HepG2 (cell line): ENCODE results near the gene OSGIN1. TPM values are rescaled to one million over a fixed set of nuclear protein-coding genes. Genes with fewer than 3 reads are reported as not detected.
A peak's percentile ranks its signal among the peaks of the same experiment; 100 is the strongest.

Source experiments
- FOXP1 ChIP-seq, 2 experiments: fragments of 450-650 bp in 1 of 2; IDR thresholded peaks; 2 replicates each; pipeline ENCODE4 v1.6.1; 2017 to 2018; ENCODE audit warnings: antibody characterized with exemption in 1 of 2
- JUNB ChIP-seq: sonication (generic); formaldehyde crosslinking; IDR thresholded peaks from 2 replicates; pipeline ENCODE4 v1.8.0; 2022; ENCODE audit warnings: missing genetic modification reagents, mild to moderate bottlenecking, borderline replicate concordance
- MXD4 ChIP-seq: IDR thresholded peaks from 2 replicates; pipeline ENCODE4 v1.6.1; 2016; ENCODE audit warnings: mild to moderate bottlenecking, missing biosample characterization, missing genetic modification reagents
- NR2F1 ChIP-seq, 2 experiments: fragments of 450-650 bp in 1 of 2; formaldehyde crosslinking in 1 of 2; IDR thresholded peaks; 2 replicates each; pipeline versions ENCODE4 v1.5.0 to v1.6.1; 2016 to 2020; ENCODE audit warnings: mild to moderate bottlenecking in 1 of 2, missing compliant biosample characterization in 1 of 2, missing genetic modification reagents in 1 of 2, moderate library complexity in 1 of 2
- POLR2AphosphoS2 ChIP-seq: IDR thresholded peaks from 2 replicates; pipeline ENCODE4 v1.6.1; 2011; ENCODE audit warnings: low read depth, low read length, improper control_type of control experiment
- REL ChIP-seq: sonication (generic); formaldehyde crosslinking; conservative IDR thresholded peaks from 2 replicates; pipeline ENCODE4 v1.8.0; 2022; ENCODE audit warnings: mild to moderate bottlenecking, missing genetic modification reagents, moderate library complexity
- SIX4 ChIP-seq: sonication (generic); formaldehyde crosslinking; IDR thresholded peaks from 2 replicates; pipeline ENCODE4 v1.4.0; 2020; ENCODE audit warnings: missing genetic modification reagents
- SRF ChIP-seq: IDR thresholded peaks from 2 replicates; pipeline ENCODE4 v1.6.1; 2011; ENCODE audit warnings: mild to moderate bottlenecking, low read depth, low read length, moderate library complexity
- SUZ12 ChIP-seq: fragments of 150-350 bp; IDR thresholded peaks from 2 replicates; pipeline ENCODE4 v1.6.1; 2014; ENCODE audit warnings: low read depth, low read length
- ZNF264 ChIP-seq: sonication (generic); formaldehyde crosslinking; IDR thresholded peaks from 2 replicates; pipeline ENCODE4 v1.4.0; 2020; ENCODE audit warnings: missing genetic modification reagents
- ZNF326 ChIP-seq: sonication (generic); formaldehyde crosslinking; IDR thresholded peaks from 2 replicates; pipeline ENCODE4 v1.4.0; 2020; ENCODE audit warnings: missing genetic modification reagents, borderline replicate concordance
- ZNF709 ChIP-seq: sonication (generic); formaldehyde crosslinking; IDR thresholded peaks from 2 replicates; pipeline ENCODE4 v1.5.0; 2020; ENCODE audit warnings: mild to moderate bottlenecking, missing genetic modification reagents
- ZNF749 ChIP-seq: sonication (generic); formaldehyde crosslinking; IDR thresholded peaks from 2 replicates; pipeline ENCODE4 v1.8.0; 2022; ENCODE audit warnings: mild to moderate bottlenecking, missing genetic modification reagents, moderate library complexity, borderline replicate concordance
- polyA plus RNA-seq, 8 experiments: library from polyadenylated mRNA; depleted of rRNA in 3 of 8; stranded (reverse) in 7 of 8; unstranded in 1 of 8; fragments of >200 nt; fragmentation: Illumina TruSeq in 4 of 8; extraction: Trizol in 4 of 8; gene quantifications; 2 replicates each; pipeline versions ENCODE4 v1.2.1 to v1.2.3, GENCODE V29; 2011 to 2016; ENCODE audit warnings: low read depth in 4 of 8, missing spikeins in 1 of 8, mixed read lengths in 1 of 8; ENCODE audit not compliant: insufficient read depth in 1 of 8
- total RNA-seq, 5 experiments: library from RNA; depleted of rRNA; stranded (reverse); fragments of >200 nt; fragmentation: Illumina TruSeq; extraction: Trizol; gene quantifications; 2 replicates each; pipeline ENCODE4 v1.2.3, GENCODE V29; 2016; ENCODE audit warnings: low read depth in 1 of 5
- TF ChIP-seq, protein P1 (sequence below): sonication (generic); formaldehyde crosslinking; IDR thresholded peaks from 2 replicates; pipeline ENCODE4 v1.4.0; 2020; ENCODE audit warnings: mild to moderate bottlenecking, low read depth, missing genetic modification reagents
- TF ChIP-seq, protein P2 (sequence below): sonication (generic); formaldehyde crosslinking; IDR thresholded peaks from 2 replicates; pipeline ENCODE4 v1.9.0; 2022; ENCODE audit warnings: low read depth, missing genetic modification reagents
- TF ChIP-seq, protein P3 (sequence below): fragments of 450-650 bp; IDR thresholded peaks from 2 replicates; pipeline ENCODE4 v1.6.1; 2017; ENCODE audit warnings: mild to moderate bottlenecking
- TF ChIP-seq, protein P4 (sequence below): sonication (generic); formaldehyde crosslinking; IDR thresholded peaks from 2 replicates; pipeline ENCODE4 v1.9.0; 2021; ENCODE audit warnings: missing genetic modification reagents, borderline replicate concordance
- TF ChIP-seq, protein P5 (sequence below): sonication (generic); formaldehyde crosslinking; conservative IDR thresholded peaks from 2 replicates; pipeline ENCODE4 v1.4.0; 2020; ENCODE audit warnings: missing genetic modification reagents

The OSGIN1 gene
- total and polyA plus RNA-seq, 2 of the 13 experiments (the other 11 are each of a cell fraction or from before 2014, with no cell fraction given) = 20.5 to 27.1 TPM

DNA sequence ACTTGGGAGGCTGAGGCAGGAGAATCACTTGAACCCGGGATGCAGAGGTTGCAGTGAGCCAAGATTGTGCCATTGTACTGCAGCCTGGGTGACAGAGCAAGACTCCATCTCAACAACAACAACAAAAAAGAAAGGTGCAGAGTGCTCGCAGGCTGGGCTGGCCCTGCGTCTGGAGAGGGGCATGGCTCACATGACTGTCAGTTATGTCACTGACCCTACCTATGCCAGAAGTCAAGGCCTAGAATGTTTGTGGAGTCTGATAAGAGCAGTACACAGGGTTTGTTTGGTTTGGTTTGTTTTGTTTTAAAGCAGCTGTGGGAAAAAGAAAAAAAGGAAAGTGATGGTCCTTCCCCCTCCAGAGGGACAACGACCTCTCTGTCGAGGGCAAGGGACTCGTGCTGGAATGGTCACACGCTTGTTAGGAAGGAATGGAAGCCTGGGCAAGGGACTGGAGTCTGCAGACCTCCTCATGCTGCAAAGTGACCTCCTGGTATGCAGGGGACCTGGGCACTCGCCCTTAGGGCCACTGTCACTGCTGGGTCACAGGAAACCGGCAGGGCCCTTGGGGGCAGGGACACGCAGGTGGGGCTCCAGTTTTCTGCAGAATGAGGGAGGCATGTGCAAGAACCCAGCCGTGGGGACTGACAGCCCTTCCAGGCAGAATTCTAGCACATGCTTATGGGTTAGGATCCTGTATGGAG is 10.1 kb upstream of the OSGIN1 start (continued):
- TF ChIP-seq, protein P1, sequence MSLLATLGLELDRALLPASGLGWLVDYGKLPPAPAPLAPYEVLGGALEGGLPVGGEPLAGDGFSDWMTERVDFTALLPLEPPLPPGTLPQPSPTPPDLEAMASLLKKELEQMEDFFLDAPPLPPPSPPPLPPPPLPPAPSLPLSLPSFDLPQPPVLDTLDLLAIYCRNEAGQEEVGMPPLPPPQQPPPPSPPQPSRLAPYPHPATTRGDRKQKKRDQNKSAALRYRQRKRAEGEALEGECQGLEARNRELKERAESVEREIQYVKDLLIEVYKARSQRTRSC = 0 out of 2 replicates have a peak, but pooled peaks have one; percentile 75
- TF ChIP-seq ZNF749 (CRISPR knock-in tag) (peak; percentile 97; the same call in 1 of the 2 replicates), ZNF264 (CRISPR knock-in tag) (peak; percentile 82), POLR2AphosphoS2 (no peak), NR2F1 (CRISPR knock-in tag; IDR thresholded peaks at IDR 0.05) (peak; percentile 93 to 99), ZNF326 (CRISPR knock-in tag) (no peak), JUNB (CRISPR knock-in tag) (peak; percentile 90), REL (CRISPR knock-in tag) (peak; percentile 87; the same call in 1 of the 2 replicates), SUZ12 (no peak), ZNF709 (CRISPR knock-in tag) (peak; percentile 73; the same call in 1 of the 2 replicates), SIX4 (peak; percentile 94), FOXP1 (IDR thresholded peaks at IDR 0.05) (peak; percentile 97), FOXP1 (CRISPR knock-in tag; IDR thresholded peaks at IDR 0.05) (peak; percentile 100), MXD4 (CRISPR knock-in tag) (peak; percentile 91), SRF (peak; percentile 27; the same call in 1 of the 2 replicates)
- TF ChIP-seq, protein P2, sequence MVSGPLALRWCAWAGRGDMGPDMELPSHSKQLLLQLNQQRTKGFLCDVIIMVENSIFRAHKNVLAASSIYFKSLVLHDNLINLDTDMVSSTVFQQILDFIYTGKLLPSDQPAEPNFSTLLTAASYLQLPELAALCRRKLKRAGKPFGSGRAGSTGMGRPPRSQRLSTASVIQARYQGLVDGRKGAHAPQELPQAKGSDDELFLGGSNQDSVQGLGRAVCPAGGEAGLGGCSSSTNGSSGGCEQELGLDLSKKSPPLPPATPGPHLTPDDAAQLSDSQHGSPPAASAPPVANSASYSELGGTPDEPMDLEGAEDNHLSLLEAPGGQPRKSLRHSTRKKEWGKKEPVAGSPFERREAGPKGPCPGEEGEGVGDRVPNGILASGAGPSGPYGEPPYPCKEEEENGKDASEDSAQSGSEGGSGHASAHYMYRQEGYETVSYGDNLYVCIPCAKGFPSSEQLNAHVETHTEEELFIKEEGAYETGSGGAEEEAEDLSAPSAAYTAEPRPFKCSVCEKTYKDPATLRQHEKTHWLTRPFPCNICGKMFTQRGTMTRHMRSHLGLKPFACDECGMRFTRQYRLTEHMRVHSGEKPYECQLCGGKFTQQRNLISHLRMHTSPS (CRISPR knock-in tag) = peak; percentile 93
- TF ChIP-seq, protein P3, sequence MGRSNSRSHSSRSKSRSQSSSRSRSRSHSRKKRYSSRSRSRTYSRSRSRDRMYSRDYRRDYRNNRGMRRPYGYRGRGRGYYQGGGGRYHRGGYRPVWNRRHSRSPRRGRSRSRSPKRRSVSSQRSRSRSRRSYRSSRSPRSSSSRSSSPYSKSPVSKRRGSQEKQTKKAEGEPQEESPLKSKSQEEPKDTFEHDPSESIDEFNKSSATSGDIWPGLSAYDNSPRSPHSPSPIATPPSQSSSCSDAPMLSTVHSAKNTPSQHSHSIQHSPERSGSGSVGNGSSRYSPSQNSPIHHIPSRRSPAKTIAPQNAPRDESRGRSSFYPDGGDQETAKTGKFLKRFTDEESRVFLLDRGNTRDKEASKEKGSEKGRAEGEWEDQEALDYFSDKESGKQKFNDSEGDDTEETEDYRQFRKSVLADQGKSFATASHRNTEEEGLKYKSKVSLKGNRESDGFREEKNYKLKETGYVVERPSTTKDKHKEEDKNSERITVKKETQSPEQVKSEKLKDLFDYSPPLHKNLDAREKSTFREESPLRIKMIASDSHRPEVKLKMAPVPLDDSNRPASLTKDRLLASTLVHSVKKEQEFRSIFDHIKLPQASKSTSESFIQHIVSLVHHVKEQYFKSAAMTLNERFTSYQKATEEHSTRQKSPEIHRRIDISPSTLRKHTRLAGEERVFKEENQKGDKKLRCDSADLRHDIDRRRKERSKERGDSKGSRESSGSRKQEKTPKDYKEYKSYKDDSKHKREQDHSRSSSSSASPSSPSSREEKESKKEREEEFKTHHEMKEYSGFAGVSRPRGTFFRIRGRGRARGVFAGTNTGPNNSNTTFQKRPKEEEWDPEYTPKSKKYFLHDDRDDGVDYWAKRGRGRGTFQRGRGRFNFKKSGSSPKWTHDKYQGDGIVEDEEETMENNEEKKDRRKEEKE = no peak
- TF ChIP-seq, protein P4, sequence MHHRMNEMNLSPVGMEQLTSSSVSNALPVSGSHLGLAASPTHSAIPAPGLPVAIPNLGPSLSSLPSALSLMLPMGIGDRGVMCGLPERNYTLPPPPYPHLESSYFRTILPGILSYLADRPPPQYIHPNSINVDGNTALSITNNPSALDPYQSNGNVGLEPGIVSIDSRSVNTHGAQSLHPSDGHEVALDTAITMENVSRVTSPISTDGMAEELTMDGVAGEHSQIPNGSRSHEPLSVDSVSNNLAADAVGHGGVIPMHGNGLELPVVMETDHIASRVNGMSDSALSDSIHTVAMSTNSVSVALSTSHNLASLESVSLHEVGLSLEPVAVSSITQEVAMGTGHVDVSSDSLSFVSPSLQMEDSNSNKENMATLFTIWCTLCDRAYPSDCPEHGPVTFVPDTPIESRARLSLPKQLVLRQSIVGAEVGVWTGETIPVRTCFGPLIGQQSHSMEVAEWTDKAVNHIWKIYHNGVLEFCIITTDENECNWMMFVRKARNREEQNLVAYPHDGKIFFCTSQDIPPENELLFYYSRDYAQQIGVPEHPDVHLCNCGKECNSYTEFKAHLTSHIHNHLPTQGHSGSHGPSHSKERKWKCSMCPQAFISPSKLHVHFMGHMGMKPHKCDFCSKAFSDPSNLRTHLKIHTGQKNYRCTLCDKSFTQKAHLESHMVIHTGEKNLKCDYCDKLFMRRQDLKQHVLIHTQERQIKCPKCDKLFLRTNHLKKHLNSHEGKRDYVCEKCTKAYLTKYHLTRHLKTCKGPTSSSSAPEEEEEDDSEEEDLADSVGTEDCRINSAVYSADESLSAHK = 0 out of 2 replicates have a peak, but pooled peaks have one; percentile 77
- TF ChIP-seq, protein P5, sequence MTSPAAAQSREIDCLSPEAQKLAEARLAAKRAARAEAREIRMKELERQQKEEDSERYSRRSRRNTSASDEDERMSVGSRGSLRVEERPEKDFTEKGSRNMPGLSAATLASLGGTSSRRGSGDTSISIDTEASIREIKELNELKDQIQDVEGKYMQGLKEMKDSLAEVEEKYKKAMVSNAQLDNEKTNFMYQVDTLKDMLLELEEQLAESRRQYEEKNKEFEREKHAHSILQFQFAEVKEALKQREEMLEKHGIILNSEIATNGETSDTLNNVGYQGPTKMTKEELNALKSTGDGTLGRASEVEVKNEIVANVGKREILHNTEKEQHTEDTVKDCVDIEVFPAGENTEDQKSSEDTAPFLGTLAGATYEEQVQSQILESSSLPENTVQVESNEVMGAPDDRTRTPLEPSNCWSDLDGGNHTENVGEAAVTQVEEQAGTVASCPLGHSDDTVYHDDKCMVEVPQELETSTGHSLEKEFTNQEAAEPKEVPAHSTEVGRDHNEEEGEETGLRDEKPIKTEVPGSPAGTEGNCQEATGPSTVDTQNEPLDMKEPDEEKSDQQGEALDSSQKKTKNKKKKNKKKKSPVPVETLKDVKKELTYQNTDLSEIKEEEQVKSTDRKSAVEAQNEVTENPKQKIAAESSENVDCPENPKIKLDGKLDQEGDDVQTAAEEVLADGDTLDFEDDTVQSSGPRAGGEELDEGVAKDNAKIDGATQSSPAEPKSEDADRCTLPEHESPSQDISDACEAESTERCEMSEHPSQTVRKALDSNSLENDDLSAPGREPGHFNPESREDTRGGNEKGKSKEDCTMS (CRISPR knock-in tag) = no peak
